GM19395 (cell line): Measurements from ENCODE around the gene SNRK.

Source experiments
- ATAC-seq: cut with Tn5 transposase; IDR thresholded peaks from one replicate; pipeline ENCODE4 v1.9.1; 2021; ENCODE audit warnings: mild to moderate bottlenecking, moderate library complexity; ENCODE audit not compliant: unreplicated experiment

The SNRK gene

GRCh38 chr3:43286115-43286840 is at the start of gene SNRK:
Gene SNRK (plus strand): TSS chr3:43286540. CDS start chr3:43303204, 16,664 bp downstream.
- peak; percentile 81 for ATAC-seq

- ATAC-seq, result no peak
These were observed 47.5 kb upstream of the SNRK start for GRCh38 chr3:43238801-43239200.

- ATAC-seq, result no peak
These were observed 46.6 kb upstream of the SNRK start for GRCh38 chr3:43239755-43240154.

DNA sequence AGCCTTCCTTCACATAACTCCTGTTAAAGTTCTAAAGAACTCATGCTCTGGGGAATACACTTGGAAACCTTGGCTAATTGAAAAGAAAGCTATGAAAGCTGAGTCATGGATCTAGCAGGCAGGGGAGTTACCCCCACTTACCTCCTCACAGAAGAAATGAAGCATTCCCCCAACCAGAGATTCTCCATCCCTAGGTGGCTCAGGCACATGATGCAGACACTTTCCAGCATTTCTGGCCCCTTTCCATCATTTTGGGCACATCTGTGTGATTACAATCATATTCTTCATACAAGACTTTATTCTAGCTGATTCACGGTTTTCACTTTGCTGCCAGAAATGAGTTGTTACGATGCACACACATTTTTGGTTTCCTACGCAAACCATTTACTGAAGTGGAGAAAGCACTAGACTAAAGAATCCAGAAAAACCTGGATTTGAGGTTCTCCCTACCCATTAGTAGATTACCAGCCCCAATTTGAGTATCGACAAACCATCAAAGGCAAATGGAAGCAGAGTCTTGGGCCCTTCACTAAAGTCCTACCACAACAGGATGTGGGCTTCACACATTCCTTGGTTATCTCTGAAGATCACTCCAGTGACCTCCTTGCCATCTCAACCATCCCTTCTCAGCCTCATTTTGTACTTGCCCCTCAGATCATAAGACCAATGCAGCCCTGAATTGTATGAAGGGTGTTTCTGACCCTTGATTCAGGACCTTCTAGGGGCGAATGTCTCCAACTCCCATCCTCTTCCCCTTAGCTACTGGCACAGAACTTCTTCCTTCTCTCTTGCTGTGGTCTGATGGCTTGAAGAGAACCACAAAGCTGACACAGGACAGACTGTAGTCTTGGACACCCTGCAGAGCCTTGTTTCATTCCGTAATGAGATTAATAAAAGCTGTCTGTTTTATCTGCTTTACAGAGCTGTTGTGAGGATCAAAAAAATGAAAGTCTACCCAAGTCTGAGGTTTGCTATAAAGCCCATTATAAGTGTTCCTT is 42.5 kb upstream of the SNRK start:
- ATAC-seq, result no peak

GRCh38 chr3:43244694-43245093 is 41.6 kb upstream of the SNRK start:
- ATAC-seq, result no peak

DNA sequence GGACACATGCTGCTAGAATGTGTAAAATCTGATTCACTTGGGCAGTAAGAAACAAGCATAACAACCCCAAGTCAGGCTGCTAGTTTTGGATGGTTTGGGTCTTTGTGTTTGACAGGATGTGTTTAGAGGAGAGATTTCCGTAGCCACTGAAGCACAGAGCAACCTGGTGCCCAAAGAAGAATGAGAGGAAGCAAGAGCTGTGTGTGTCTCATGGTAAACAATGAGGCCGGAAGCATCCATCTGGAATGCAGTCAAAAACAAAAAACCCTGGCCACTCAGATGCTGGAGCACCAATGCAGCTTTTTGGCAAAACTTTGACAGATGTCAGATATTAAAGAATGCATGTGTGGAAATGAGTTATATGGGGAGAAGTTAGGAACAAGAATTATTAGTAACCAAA is 39.4 kb upstream of the SNRK start:
- ATAC-seq, result no peak

GRCh38 chr3:43247561-43248184 is 38.7 kb upstream of the SNRK start:
- no peak for ATAC-seq

- no peak for ATAC-seq
These were observed 38.2 kb upstream of the SNRK start for GRCh38 chr3:43248185-43248583.

- no peak for ATAC-seq
These were observed 37.4 kb upstream of the SNRK start for GRCh38 chr3:43248973-43249372.

DNA sequence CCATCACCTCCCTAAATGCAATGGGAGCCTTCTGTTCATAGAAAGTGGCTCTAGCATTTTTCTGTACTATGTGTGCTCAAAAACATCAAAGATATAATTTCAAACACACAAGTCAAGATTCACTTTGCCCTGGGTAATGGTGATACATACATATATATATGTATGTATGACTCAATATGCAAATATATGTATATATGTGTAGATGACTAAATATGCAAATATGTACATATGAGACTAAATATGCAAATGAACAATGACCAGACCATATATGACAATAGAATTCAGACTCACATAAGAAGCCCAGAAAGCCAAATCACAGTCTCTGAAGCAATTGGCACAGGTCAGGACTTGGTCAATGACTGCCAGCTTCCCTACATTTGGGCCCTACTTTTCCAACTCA is 36.9 kb upstream of the SNRK start:
- no peak for ATAC-seq

GRCh38 chr3:43253294-43253693 is 33.0 kb upstream of the SNRK start:
- ATAC-seq, result no peak

- no peak for ATAC-seq
These were observed 32.2 kb upstream of the SNRK start for GRCh38 chr3:43254125-43254524.

GRCh38 chr3:43255662-43256061 is 30.7 kb upstream of the SNRK start:
- ATAC-seq, result no peak

GRCh38 chr3:43256714-43257461 is 29.5 kb upstream of the SNRK start:
- no peak for ATAC-seq

DNA sequence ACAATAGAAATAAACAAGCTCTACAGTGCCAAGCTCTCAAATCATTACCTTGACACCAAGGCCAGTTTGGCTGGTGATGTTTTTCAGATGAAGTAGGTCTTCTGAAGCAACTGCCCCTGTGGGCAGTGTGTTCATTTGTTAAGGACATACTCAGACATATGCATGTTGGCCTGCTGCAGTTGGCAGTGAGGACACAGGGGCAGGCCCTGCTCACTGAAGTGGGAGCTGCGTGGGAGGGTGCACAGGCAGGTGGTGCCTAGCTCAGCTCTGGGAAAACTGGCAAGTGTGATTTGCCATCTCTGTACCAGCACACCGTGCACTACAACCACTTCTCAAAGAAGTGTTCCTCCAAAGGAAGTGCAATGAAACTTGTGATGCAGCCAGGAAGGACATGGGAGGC is 28.5 kb upstream of the SNRK start:
- ATAC-seq, result no peak

DNA sequence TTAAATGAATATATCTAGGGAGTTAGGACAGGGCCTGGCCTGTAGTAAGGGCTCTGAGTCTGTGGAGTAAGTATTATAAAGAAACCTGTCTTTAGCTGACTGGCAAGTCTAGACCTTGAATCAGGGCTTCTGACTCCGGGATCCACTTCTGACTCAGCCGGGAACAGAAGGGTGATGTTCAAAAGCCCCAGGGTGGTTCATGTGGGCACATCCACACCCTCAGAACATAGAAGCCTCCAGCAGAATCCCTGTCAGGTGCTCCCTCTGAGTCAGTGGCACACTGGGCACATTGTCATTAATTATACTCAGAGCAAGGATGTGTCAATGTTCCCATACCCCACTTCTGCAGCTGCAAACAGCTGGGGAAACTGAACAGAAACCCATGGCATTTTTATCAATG is 26.7 kb upstream of the SNRK start:
- ATAC-seq, result no peak

DNA sequence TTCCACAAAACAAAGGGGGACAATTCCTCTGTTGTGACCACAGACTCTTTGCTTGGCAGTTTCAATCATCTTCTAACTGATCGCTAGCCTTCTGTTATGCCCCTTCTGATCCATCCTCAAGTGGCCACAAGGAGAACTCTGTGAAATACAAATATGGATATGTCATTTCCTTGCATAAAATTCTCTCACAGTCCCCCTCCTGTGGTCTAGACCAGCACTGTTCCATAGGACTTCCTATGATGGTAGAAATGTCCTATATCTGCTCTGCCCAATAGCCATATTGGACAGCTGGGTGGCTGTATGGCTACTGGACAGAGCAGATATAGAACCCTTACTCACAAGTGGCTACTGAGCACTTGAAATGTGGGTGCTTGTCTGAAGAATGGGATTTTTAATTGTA is 25.9 kb upstream of the SNRK start:
- no peak for ATAC-seq

- no peak for ATAC-seq
These were observed 24.1 kb upstream of the SNRK start for GRCh38 chr3:43262194-43262593.

- ATAC-seq, result no peak
These were observed 19.9 kb upstream of the SNRK start for GRCh38 chr3:43266451-43266850.

DNA sequence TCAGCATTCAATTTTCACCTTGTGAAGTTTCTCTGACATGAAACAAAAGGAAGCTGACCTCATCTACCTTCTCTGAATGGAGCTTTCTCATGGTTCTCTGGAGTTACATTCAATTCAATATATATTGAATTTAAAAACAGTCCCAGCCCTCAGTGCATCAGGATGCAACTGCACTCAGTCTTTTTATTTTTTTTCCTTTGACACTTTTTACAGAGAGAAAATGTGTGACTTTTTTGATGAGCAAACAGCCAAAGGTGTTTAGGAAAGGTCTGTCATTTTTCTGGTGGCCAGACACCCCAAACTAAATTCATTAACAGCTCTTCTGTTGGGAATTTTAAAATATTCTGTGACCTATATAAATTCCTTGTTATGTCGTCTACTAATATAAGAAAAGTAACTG is 19.3 kb upstream of the SNRK start:
- no peak for ATAC-seq

GRCh38 chr3:43268636-43269035 is 17.7 kb upstream of the SNRK start:
- ATAC-seq, result no peak
